ENCODE measurements around the gene CREB5.
A peak's percentile ranks its signal among the peaks of the same experiment; 100 is the strongest.

Gene CREB5

DNA sequence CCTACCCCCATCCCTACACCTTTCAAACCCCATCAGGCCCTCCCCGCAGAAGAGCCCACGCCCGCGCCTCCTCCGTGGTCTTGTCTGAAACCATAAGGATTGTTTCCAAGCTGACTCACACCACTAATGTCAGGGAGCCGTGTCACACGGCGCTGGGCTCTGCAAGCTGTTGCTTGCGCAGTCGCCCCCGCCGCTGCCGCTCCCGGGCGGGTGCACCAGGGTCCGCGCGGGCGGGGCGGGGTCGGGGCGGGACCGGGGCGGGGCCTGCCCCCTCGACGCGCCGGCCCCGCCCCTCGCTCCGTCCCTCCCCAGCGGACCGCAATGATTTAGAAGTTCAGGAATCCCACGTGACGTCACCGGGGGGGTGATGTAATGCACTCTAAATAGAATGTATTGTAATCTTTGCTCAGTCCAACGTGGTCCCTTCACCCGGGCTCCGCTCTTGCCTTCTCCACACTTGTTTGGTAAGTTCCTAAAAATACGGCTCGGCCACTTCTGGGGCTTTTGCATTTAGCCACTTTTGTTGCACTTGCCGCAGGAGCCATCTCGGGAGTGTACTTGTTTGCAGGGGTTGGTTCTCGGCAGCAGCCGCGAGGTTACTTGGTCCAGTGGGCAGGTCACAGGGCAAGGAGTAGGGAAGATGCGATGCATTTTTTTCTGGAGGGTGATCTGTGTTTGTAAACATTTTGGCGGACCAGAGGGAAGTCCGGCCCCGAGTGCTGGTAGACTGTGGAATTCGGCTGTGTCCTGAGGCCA lies 3.2 kb upstream of the CREB5 start:
- Histone ChIP-seq H3K36me3 (ENCODE audit: control insufficient read depth, insufficient read depth, low read length) (no peaks in the 10 kb centered on the region), H3K4me1 (ENCODE audit: control insufficient read depth, insufficient read depth, low read length) (peaks cover 4% of the 10 kb centered on the region), H3K9ac (ENCODE audit: low read length) (peak overlapping the region; percentile 44), H3K4me3 (ENCODE audit: low read length) (no peak overlapping the region), H3K9me3 (ENCODE audit: control insufficient read depth, low read length) (no peaks in the 10 kb centered on the region), H3K27me3 (ENCODE audit: control insufficient read depth, insufficient read depth, low read length) (peaks cover 65% of the 10 kb centered on the region)

DNA sequence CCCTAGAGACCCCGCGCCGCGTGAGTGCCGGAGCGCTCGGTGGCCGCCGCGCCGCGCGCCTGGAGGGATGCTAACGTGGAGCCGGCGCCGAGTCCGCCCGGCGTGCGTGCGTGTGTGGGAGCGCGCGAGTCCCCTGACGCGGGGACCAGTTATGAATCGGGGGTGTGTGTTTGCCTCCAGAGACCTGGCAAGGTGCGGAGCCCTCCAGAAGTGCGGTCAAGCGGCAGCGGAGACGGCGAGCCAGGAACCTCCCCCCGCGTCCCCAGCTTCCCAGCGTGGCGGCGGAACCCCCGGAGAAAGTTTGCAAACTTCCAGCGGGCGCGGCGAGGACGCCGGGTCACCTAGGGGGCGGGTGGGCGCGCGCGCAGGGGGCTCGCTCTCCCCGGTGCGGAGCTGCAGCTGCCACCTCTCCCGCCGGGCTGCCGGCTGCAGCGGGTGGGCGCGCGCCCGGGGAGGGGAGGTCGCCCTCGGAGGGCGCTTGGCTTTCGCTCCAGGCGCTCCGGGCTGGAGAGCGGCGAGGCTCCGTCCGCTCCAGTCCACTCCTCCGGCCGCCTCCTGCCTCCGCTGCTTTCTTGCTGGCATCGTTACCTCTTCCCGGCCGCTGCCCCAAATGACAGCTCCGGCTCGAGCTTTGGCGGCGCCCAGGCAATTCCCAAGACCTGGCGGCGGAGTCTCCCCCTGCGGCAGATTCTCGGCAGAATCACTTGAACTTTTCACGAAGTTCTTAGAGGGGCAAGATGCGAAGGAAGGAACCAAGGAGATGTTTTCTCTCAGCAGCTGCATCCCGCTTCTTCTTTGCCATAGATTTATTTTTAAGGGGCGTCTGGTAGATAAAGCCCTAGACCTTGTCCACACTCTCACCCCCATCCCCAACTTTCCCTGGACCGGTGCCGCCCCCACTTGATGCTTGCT lies 2.3 kb upstream of the CREB5 start:
- Histone ChIP-seq H3K4me1 (ENCODE audit: control insufficient read depth, insufficient read depth, low read length) (peaks cover 4% of the 10 kb centered on the region), H3K4me3 (ENCODE audit: low read length) (no peak overlapping the region), H3K9ac (ENCODE audit: low read length) (peak overlapping the region; percentile 44), H3K9me3 (ENCODE audit: control insufficient read depth, low read length) (no peaks in the 10 kb centered on the region), H3K27me3 (ENCODE audit: control insufficient read depth, insufficient read depth, low read length) (peaks cover 65% of the 10 kb centered on the region), H3K36me3 (ENCODE audit: control insufficient read depth, insufficient read depth, low read length) (no peaks in the 10 kb centered on the region)

DNA sequence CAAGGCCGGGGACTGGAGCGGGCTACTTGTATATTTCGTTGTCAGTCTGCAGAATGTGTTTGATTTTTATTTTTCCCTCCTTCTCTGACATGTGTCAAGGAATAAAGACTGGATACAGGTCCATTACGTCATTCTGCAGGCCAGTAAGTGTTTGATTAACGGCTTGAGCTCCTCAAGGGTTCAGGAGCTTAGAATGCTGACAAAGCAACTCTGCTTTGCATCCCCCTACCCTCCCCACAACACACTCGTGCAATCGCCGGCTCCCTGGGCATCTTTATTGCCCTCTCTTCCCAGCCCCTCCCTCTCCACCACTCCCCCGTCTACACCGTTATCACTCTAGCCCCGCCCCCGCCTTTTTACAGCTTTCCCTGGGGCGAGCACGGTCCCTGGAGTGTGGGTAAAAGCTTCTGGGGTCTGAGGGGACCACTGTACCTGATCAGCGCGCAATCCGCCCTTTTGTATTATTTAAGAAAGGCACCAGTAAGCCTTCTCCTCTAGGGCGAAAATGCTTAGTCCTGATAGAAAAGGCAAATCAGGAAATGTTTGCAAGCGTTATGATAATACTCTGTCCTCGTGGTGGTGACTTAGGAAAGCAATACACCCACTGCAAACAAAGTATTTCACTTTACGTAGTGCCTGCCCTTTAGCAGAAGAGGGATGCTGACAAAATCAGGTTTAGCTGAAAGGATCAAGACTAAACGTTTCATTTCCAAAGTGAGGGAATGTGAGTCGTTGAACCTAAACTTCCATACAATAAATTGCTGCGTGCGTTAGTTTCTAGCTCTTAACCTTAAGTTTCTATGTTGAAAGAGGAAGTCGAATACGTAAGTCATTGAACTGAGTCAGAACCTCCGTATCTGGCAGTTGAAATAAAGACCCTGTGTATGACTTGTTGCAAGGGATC lies 1.4 kb upstream of the CREB5 start:
- Histone ChIP-seq H3K9me3 (ENCODE audit: control insufficient read depth, low read length) (no peaks in the 10 kb centered on the region), H3K36me3 (ENCODE audit: control insufficient read depth, insufficient read depth, low read length) (no peaks in the 10 kb centered on the region), H3K27me3 (ENCODE audit: control insufficient read depth, insufficient read depth, low read length) (peaks cover 65% of the 10 kb centered on the region), H3K9ac (ENCODE audit: low read length) (no peak overlapping the region), H3K4me3 (ENCODE audit: low read length) (no peak overlapping the region), H3K4me1 (ENCODE audit: control insufficient read depth, insufficient read depth, low read length) (peaks cover 4% of the 10 kb centered on the region)

DNA sequence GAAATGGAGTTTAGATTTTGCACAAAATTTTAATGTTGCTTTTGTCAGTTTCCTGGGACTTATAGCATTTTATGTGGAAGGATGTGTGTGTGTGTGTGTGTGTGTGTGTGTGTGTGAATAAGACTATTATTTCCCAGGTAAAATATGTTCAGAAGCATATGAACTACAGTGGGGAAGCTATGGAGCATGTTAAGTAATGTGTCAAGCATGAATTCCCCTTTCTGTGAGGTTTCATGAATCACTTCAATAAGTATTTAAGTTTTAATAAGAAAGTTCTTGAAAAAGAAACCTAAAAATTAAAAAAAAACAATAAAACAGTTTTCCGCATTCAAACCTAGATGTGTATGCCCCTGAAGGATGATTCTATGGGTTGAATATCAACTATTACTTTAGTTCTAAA lies 693 bp downstream of the CREB5 start:
- Histone ChIP-seq H3K9ac (ENCODE audit: low read length) (no peak overlapping the region), H3K4me1 (ENCODE audit: control insufficient read depth, insufficient read depth, low read length) (peaks cover 3% of the 10 kb centered on the region), H3K9me3 (ENCODE audit: control insufficient read depth, low read length) (no peaks in the 10 kb centered on the region), H3K36me3 (ENCODE audit: control insufficient read depth, insufficient read depth, low read length) (no peaks in the 10 kb centered on the region), H3K4me3 (ENCODE audit: low read length) (no peak overlapping the region), H3K27me3 (ENCODE audit: control insufficient read depth, insufficient read depth, low read length) (peaks cover 54% of the 10 kb centered on the region)

GRCh38 chr7:28414453-28414852 lies 2.1 kb downstream of the CREB5 start:
- Histone ChIP-seq H3K9me3 (ENCODE audit: control insufficient read depth, low read length) (no peaks in the 10 kb centered on the region), H3K4me1 (ENCODE audit: control insufficient read depth, insufficient read depth, low read length) (no peaks in the 10 kb centered on the region), H3K27me3 (ENCODE audit: control insufficient read depth, insufficient read depth, low read length) (peaks cover 41% of the 10 kb centered on the region), H3K4me3 (ENCODE audit: low read length) (no peak overlapping the region), H3K9ac (ENCODE audit: low read length) (no peak overlapping the region), H3K36me3 (ENCODE audit: control insufficient read depth, insufficient read depth, low read length) (no peaks in the 10 kb centered on the region)

DNA sequence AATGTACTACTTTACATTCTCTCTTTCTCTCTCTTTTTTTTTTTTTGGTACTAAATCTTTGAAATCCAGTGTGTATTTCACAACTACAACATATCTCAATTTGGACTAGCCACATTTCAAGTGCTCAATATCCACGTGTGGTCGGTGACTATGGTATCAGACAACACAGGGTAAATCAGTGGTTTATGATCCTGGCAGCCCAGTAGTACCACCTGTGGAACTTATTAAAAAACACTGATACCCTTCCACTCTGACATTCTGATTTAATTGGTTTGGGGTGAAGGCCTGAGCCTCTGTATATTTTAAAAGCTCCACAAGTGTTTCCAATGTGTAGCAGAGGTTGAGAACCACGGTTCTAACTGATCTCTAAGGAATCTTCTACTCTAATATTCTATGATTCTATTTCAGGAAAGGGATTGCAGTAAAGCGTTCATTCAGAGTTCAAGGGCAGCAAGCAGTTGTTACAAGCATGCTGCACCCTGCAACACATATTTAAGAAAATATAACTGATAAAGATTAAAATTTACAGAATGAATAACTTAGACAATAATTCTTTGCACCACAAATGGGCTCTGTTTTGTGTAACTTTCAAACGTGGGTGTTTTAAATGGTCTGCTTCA lies 5.1 kb downstream of the CREB5 start:
- Histone ChIP-seq H3K27me3 (ENCODE audit: control insufficient read depth, insufficient read depth, low read length) (peaks cover 13% of the 10 kb centered on the region), H3K36me3 (ENCODE audit: control insufficient read depth, insufficient read depth, low read length) (no peaks in the 10 kb centered on the region), H3K9me3 (ENCODE audit: control insufficient read depth, low read length) (no peaks in the 10 kb centered on the region), H3K9ac (ENCODE audit: low read length) (no peak overlapping the region), H3K4me1 (ENCODE audit: control insufficient read depth, insufficient read depth, low read length) (no peaks in the 10 kb centered on the region), H3K4me3 (ENCODE audit: low read length) (no peak overlapping the region)

DNA sequence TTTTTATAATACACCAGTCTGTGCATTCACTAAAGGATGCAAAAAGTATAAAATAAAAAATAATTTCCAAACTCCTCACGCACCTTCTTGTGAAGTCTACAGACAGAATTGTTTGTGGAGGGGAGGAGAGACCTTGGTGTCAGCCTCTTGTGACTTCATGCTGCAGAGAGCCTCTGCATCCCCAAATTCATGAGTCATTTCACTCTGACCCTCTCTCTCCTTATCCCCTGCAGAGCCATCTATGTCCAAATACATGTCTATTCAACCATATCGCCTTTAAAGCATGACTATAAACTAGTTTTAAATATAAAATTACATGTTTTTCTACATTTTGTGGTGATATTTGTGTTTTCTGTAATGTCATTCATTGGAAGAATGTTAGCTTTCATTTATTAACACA lies 6.0 kb downstream of the CREB5 start:
- no peaks in the 10 kb centered on the region for H3K36me3 ChIP-seq (ENCODE audit: control insufficient read depth, insufficient read depth, low read length)
- H3K9ac ChIP-seq (ENCODE audit: low read length): no peak overlapping the region
- H3K27me3 ChIP-seq (ENCODE audit: control insufficient read depth, insufficient read depth, low read length): peaks cover 9% of the 10 kb centered on the region
- H3K4me3 ChIP-seq (ENCODE audit: low read length): no peak overlapping the region
- no peaks in the 10 kb centered on the region for H3K9me3 ChIP-seq (ENCODE audit: control insufficient read depth, low read length)
- H3K4me1 ChIP-seq (ENCODE audit: control insufficient read depth, insufficient read depth, low read length): no peaks in the 10 kb centered on the region

GRCh38 chr7:28418966-28419365 lies 6.6 kb downstream of the CREB5 start:
- Histone ChIP-seq H3K36me3 (ENCODE audit: control insufficient read depth, insufficient read depth, low read length) (no peaks in the 10 kb centered on the region), H3K9ac (ENCODE audit: low read length) (no peak overlapping the region), H3K4me1 (ENCODE audit: control insufficient read depth, insufficient read depth, low read length) (no peaks in the 10 kb centered on the region)

DNA sequence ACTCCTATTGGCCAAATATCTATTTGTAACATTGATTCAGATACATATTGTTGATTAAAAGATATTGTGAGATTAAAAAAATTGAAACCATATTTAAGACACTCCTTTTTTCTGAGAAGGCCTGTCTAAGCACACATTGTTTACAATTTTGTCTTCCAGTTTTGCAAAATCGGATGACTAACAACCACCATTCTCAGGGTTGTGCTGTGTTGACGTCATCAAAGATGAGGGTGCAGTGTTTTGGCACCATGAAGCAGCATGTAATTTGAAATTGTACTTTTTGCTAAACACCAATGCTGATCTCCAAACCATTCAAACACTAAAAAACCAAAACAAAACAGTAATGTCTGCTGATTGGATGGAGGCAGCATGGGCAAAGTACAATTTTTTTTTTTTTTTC lies 7.4 kb downstream of the CREB5 start:
- no peak overlapping the region for H3K4me3 ChIP-seq (ENCODE audit: low read length)
- H3K9me3 ChIP-seq (ENCODE audit: control insufficient read depth, low read length): no peaks in the 10 kb centered on the region
- H3K4me1 ChIP-seq (ENCODE audit: control insufficient read depth, insufficient read depth, low read length): no peaks in the 10 kb centered on the region
- no peaks in the 10 kb centered on the region for H3K36me3 ChIP-seq (ENCODE audit: control insufficient read depth, insufficient read depth, low read length)
- no peaks in the 10 kb centered on the region for H3K27me3 ChIP-seq (ENCODE audit: control insufficient read depth, insufficient read depth, low read length)
- no peak overlapping the region for H3K9ac ChIP-seq (ENCODE audit: low read length)

More at GRCh38 chr7:28418966-28419365, 6.6 kb downstream of the CREB5 start:
- Histone ChIP-seq H3K27me3 (ENCODE audit: control insufficient read depth, insufficient read depth, low read length) (peaks cover 2% of the 10 kb centered on the region), H3K9me3 (ENCODE audit: control insufficient read depth, low read length) (no peaks in the 10 kb centered on the region), H3K4me3 (ENCODE audit: low read length) (no peak overlapping the region)

GRCh38 chr7:28423112-28423511 lies 10.8 kb downstream of the CREB5 start:
- Histone ChIP-seq H3K36me3 (ENCODE audit: control insufficient read depth, insufficient read depth, low read length) (no peaks in the 10 kb centered on the region), H3K27me3 (ENCODE audit: control insufficient read depth, insufficient read depth, low read length) (no peaks in the 10 kb centered on the region), H3K9ac (ENCODE audit: low read length) (no peak overlapping the region), H3K9me3 (ENCODE audit: control insufficient read depth, low read length) (no peaks in the 10 kb centered on the region), H3K4me1 (ENCODE audit: control insufficient read depth, insufficient read depth, low read length) (no peaks in the 10 kb centered on the region), H3K4me3 (ENCODE audit: low read length) (no peak overlapping the region)

DNA sequence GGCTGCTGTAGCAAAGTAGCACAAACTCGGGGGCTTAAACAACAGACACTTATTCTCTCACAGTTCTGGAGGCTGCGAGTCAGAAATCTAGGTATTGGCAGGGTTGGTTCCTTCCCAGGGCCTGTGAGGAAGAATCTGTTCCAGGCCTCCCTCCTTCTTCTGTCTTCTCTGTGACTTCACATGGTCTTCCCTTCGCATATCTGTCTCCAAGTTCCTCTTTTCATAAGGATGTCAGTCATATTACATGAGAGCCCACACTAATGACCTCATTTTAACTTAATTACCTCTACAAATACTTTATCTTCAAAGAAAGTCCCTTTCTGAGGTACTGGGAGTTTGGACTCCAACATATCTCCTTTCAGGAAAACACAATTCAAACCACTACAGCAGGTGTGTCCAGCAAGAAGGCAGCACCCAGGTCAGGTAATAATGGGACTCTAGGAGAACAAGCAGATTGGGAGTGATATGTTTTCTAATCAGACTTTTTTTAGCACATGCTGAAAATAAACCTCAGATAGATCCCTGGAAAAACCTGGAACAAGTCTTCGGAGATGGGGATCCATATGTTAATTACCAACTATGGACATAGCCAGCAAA lies 11.7 kb downstream of the CREB5 start:
- Histone ChIP-seq H3K27me3 (ENCODE audit: control insufficient read depth, insufficient read depth, low read length) (no peaks in the 10 kb centered on the region), H3K9ac (ENCODE audit: low read length) (no peak overlapping the region), H3K9me3 (ENCODE audit: control insufficient read depth, low read length) (no peaks in the 10 kb centered on the region), H3K4me3 (ENCODE audit: low read length) (no peak overlapping the region), H3K4me1 (ENCODE audit: control insufficient read depth, insufficient read depth, low read length) (no peaks in the 10 kb centered on the region), H3K36me3 (ENCODE audit: control insufficient read depth, insufficient read depth, low read length) (no peaks in the 10 kb centered on the region)

Measured in mucosa of stomach (tissue), 1 donor.